ENCODE measurements around the gene GRHPR. TPM values are rescaled to one million over a fixed set of nuclear protein-coding genes. Genes with fewer than 3 reads are reported as not detected.
"Not testable (repeated sequence)": the region's sequence is repeated elsewhere in the genome, so short reads cannot be mapped to it uniquely, and the experiment has no call there.

Gene GRHPR
- polyA plus RNA-seq, 1 donor from 2014 or later, result 128 TPM

DNA sequence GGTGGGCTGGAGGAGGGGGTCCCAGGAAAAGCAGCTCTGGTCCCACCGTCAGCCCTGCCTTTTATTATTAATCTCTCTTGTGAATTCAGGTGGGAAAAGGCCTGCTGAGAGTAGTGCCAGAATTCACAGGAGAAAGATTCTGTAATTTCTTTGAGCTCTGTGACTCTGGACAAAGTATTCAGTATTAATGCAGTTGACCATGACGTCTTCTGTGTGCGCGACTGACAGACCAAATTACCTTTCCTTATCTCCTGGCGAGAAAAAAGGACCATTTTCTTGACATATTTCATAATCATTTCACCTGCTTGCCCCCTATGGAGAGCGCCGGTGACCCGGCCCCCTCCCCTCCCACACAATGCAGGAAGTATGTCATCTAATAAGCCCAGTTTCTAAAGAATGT is 26.8 kb upstream of the GRHPR start:
- Histone ChIP-seq H2AFZ (ENCODE audit: low read depth, low read length) (no peak overlapping the region), H4K20me1 (ENCODE audit: insufficient read depth) (no peaks in the 10 kb centered on the region), H3K36me3 (ENCODE audit: insufficient read depth, low read length) (no peaks in the 10 kb centered on the region), H3K9me3 (ENCODE audit: low read length) (no peaks in the 10 kb centered on the region), H3K9me2 (ENCODE audit: insufficient read depth, low read length) (no peaks in the 10 kb centered on the region), H3K4me3 (ENCODE audit: low read length) (no peak overlapping the region), H3K4me2 (ENCODE audit: low read length) (no peak overlapping the region), H3K9ac (ENCODE audit: low read length) (no peak overlapping the region), H3K27ac (ENCODE audit: low read length) (peak overlapping the region; percentile 37), H3K27me3 (ENCODE audit: insufficient read depth, low read depth, low read length) (no peaks in the 10 kb centered on the region), H3K79me2 (replicated peaks; ENCODE audit: insufficient read depth, low read length) (no peaks in the 10 kb centered on the region), H3F3A (ENCODE audit: insufficient read depth, low read length, poor library complexity, severe bottlenecking) (no peaks in the 10 kb centered on the region)
- TF ChIP-seq RAD21 (conservative IDR thresholded peaks at IDR 0.05), result no peak
- no peak for TF ChIP-seq TAF1 (IDR thresholded peaks at IDR 0.05; ENCODE audit: low read depth)
- no peak for TF ChIP-seq MXI1 (conservative IDR thresholded peaks at IDR 0.05; ENCODE audit: poor library complexity, severe bottlenecking)

DNA sequence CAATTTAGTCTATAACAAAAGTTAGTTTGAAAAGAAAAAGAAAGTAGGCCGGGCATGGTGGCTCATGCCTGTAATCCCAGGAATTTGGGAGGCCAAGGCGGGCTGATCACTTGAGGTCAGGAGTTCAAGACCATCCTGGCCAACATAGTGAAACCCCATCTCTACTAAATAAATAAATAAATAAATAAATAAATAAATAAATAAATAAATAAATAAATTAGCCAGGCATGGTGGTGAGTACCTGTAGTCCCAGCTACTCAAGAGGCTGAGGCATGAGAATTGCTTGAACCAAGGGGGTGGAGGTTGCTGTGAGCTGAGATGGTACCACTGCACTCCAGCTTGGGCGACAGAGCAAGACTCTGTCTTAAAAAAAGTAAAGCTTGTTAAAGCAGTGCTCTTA is 24.5 kb upstream of the GRHPR start:
- not testable (repeated sequence) for H3K9ac ChIP-seq (ENCODE audit: low read length); H3K79me2 ChIP-seq (replicated peaks; ENCODE audit: insufficient read depth, low read length); H3K36me3 ChIP-seq (ENCODE audit: insufficient read depth, low read length); H3K4me2 ChIP-seq (ENCODE audit: low read length); H3K4me3 ChIP-seq (ENCODE audit: low read length); H3K9me3 ChIP-seq (ENCODE audit: low read length); H3F3A ChIP-seq (ENCODE audit: insufficient read depth, low read length, poor library complexity, severe bottlenecking); H3K27me3 ChIP-seq (ENCODE audit: insufficient read depth, low read depth, low read length); H3K9me2 ChIP-seq (ENCODE audit: insufficient read depth, low read length); H2AFZ ChIP-seq (ENCODE audit: low read depth, low read length); H4K20me1 ChIP-seq (ENCODE audit: insufficient read depth); H3K27ac ChIP-seq (ENCODE audit: low read length)

DNA sequence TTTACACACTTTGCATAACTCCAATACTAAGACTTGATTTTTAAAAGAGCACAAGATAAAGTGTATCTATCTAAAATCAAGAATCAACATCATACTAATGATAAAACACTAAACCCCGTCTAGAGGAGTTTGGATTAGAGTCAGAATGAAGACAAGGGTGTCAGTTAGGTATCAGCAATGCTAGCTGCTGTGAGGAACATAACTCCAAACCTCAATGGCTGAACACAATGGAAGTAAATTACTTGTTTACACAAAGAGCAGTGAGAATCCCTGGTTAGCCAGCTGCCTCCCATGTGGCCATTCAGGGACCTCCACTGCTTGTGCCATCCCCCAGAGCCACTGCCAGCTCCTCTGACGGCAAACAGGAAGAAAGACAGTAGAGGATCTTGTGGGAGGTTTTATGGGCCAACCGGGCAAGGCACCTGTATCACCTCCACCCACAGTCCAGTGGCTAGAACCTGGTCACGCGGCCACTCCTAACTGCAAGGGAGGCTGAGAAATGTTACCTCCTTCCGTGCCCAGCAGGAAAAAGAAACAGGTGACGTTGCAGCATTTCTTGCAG is 24.0 kb upstream of the GRHPR start:
- Histone ChIP-seq H3K79me2 (replicated peaks; ENCODE audit: insufficient read depth, low read length) (no peaks in the 10 kb centered on the region), H3K4me2 (ENCODE audit: low read length) (no peak overlapping the region), H3K27ac (ENCODE audit: low read length) (no peak overlapping the region), H3K4me3 (ENCODE audit: low read length) (no peak overlapping the region), H4K20me1 (ENCODE audit: insufficient read depth) (no peaks in the 10 kb centered on the region), H3K9me3 (ENCODE audit: low read length) (no peaks in the 10 kb centered on the region), H3K9me2 (ENCODE audit: insufficient read depth, low read length) (no peaks in the 10 kb centered on the region), H2AFZ (ENCODE audit: low read depth, low read length) (no peak overlapping the region), H3K9ac (ENCODE audit: low read length) (no peak overlapping the region), H3K27me3 (ENCODE audit: insufficient read depth, low read depth, low read length) (no peaks in the 10 kb centered on the region), H3F3A (ENCODE audit: insufficient read depth, low read length, poor library complexity, severe bottlenecking) (no peaks in the 10 kb centered on the region), H3K36me3 (ENCODE audit: insufficient read depth, low read length) (no peaks in the 10 kb centered on the region)
- TF ChIP-seq MXI1 (conservative IDR thresholded peaks at IDR 0.05; ENCODE audit: poor library complexity, severe bottlenecking) (no peak), TAF1 (IDR thresholded peaks at IDR 0.05; ENCODE audit: low read depth) (no peak), EZH2 (IDR thresholded peaks at IDR 0.05; ENCODE audit: borderline replicate concordance, insufficient read depth, low read length, poor library complexity, severe bottlenecking) (no peak), EP300 (conservative IDR thresholded peaks at IDR 0.05; ENCODE audit: poor library complexity, severe bottlenecking) (no peak), POLR2AphosphoS5 (IDR thresholded peaks at IDR 0.05) (no peak), RAD21 (conservative IDR thresholded peaks at IDR 0.05) (no peak), SMC3 (conservative IDR thresholded peaks at IDR 0.05; ENCODE audit: poor library complexity) (no peak)
- TF ChIP-seq, protein P1, sequence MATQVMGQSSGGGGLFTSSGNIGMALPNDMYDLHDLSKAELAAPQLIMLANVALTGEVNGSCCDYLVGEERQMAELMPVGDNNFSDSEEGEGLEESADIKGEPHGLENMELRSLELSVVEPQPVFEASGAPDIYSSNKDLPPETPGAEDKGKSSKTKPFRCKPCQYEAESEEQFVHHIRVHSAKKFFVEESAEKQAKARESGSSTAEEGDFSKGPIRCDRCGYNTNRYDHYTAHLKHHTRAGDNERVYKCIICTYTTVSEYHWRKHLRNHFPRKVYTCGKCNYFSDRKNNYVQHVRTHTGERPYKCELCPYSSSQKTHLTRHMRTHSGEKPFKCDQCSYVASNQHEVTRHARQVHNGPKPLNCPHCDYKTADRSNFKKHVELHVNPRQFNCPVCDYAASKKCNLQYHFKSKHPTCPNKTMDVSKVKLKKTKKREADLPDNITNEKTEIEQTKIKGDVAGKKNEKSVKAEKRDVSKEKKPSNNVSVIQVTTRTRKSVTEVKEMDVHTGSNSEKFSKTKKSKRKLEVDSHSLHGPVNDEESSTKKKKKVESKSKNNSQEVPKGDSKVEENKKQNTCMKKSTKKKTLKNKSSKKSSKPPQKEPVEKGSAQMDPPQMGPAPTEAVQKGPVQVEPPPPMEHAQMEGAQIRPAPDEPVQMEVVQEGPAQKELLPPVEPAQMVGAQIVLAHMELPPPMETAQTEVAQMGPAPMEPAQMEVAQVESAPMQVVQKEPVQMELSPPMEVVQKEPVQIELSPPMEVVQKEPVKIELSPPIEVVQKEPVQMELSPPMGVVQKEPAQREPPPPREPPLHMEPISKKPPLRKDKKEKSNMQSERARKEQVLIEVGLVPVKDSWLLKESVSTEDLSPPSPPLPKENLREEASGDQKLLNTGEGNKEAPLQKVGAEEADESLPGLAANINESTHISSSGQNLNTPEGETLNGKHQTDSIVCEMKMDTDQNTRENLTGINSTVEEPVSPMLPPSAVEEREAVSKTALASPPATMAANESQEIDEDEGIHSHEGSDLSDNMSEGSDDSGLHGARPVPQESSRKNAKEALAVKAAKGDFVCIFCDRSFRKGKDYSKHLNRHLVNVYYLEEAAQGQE (IDR thresholded peaks at IDR 0.05; ENCODE audit: borderline replicate concordance), result no peak
- TF ChIP-seq, protein P2, sequence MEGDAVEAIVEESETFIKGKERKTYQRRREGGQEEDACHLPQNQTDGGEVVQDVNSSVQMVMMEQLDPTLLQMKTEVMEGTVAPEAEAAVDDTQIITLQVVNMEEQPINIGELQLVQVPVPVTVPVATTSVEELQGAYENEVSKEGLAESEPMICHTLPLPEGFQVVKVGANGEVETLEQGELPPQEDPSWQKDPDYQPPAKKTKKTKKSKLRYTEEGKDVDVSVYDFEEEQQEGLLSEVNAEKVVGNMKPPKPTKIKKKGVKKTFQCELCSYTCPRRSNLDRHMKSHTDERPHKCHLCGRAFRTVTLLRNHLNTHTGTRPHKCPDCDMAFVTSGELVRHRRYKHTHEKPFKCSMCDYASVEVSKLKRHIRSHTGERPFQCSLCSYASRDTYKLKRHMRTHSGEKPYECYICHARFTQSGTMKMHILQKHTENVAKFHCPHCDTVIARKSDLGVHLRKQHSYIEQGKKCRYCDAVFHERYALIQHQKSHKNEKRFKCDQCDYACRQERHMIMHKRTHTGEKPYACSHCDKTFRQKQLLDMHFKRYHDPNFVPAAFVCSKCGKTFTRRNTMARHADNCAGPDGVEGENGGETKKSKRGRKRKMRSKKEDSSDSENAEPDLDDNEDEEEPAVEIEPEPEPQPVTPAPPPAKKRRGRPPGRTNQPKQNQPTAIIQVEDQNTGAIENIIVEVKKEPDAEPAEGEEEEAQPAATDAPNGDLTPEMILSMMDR (IDR thresholded peaks at IDR 0.05; ENCODE audit: poor library complexity, severe bottlenecking), result no peak
